Liver (tissue), 2 donors: ENCODE results near the gene PHIP.

Experiments
- TAF1 ChIP-seq: conservative IDR thresholded peaks from 2 replicates; pipeline ENCODE4 v1.6.1; 2016; ENCODE audit warnings: antibody characterized with exemption, mild to moderate bottlenecking
- ZBTB33 ChIP-seq: IDR thresholded peaks from 2 replicates; pipeline ENCODE4 v1.6.1; 2016; ENCODE audit warnings: antibody characterized with exemption
- donor health status: healthy.

- no peak for TF ChIP-seq TAF1
- TF ChIP-seq ZBTB33 = no peak
These were observed 40.0 kb downstream of the PHIP start for GRCh38 chr6:79038061-79038460.
